MM.1S (cell line): Measurements from ENCODE around the gene NAB2.

Experiments
- EZH2 ChIP-seq: fragments of 300-600 bp; sonication (generic); optimal IDR thresholded peaks from 2 replicates; pipeline ENCODE3; 2017; ENCODE audit warnings: low read depth, mild to moderate bottlenecking, antibody characterized with exemption, low read length, mixed read lengths
- EZH2phosphoT487 ChIP-seq: fragments of 300-600 bp; sonication (generic); IDR thresholded peaks from 2 replicates; pipeline ENCODE4 v1.6.1; 2018; ENCODE audit warnings: antibody characterized with exemption, low read length
- TF ChIP-seq, protein P1 (sequence below): fragments of 300-600 bp; sonication (generic); IDR thresholded peaks from 2 replicates; pipeline ENCODE4 v1.5.1; 2016; ENCODE audit warnings: antibody characterized with exemption, low read length, mixed read lengths

DNA sequence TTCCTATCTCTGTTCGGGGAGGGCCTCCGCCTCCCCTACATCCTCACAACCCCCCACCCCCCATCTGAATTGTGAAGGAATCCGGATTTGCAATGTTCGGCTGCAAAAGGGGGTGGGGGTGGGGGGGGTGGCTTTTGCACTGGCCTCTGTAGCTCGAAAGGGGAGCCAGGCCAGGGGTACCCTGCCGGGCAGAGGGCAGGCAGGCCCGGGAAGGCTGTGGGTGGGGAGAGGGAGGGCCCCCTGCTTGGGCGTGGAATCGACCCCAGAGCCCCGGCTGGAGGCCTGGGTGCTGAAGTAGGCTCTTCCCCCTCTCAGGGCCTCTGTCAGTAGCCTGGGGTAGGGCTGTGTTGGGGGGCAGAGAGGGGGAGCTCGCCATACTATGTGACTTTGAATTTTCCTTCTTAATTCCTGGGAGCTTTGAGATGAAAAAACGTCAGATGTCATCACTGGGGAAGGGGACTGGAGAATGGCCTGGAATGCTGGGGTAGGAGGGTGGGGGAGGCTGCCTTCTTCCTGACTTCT is 40.5 kb downstream of the NAB2 start:
- TF ChIP-seq, protein P1, sequence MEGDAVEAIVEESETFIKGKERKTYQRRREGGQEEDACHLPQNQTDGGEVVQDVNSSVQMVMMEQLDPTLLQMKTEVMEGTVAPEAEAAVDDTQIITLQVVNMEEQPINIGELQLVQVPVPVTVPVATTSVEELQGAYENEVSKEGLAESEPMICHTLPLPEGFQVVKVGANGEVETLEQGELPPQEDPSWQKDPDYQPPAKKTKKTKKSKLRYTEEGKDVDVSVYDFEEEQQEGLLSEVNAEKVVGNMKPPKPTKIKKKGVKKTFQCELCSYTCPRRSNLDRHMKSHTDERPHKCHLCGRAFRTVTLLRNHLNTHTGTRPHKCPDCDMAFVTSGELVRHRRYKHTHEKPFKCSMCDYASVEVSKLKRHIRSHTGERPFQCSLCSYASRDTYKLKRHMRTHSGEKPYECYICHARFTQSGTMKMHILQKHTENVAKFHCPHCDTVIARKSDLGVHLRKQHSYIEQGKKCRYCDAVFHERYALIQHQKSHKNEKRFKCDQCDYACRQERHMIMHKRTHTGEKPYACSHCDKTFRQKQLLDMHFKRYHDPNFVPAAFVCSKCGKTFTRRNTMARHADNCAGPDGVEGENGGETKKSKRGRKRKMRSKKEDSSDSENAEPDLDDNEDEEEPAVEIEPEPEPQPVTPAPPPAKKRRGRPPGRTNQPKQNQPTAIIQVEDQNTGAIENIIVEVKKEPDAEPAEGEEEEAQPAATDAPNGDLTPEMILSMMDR = no peak
- TF ChIP-seq EZH2phosphoT487 (no peak), EZH2 (no peak)
